Activated naive CD4-positive, alpha-beta T cell treated with Interleukin-2 at 50 U/mL for 16 hours (primary cell): Measurements from ENCODE around the gene INIP.

Experiments used
- DNase-seq: peaks from one replicate; pipeline ENCODE4 v3.0.0-alpha.2; 2020

The INIP gene

DNA sequence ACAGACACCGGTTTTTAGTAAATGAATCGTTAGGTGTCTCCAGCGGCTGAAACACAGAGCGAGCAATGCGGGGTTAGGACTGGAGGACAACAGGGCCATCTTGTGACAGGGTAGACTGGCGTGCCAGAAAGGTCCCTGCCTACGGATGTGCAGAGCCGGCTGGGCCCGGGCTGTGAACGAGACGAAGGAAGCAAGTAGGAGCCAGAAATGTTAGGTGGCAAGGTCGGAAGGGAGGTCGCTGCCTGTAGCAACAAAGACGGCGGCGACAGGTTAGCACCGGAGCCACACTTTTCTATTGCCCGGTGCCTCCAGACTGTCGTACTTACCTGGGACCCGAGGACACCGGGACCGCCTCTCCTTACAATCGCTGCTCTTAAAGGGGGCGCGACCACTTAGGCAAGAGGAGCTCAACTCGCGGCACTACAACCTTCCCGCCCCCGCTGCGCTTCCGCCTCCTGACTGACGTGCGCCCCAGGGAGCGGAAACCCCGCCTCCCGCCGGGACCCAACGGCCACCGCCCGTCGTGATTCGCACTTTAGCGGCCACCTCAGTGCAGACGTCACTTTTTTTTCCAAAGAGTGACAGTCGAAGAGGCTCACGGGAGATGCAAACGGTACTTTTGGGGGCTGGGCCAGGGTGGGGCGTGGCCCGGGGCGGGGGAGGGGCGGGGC, at the start of gene INIP:
Gene INIP (minus strand): TSS at position 457 of the 671 bp plus-strand sequence. CDS start 1,632 bp downstream, outside the sequence.
- peak; percentile 98 for DNase-seq

GRCh38 chr9:112765281-112765680, 47.4 kb upstream of the INIP start:
- no peak for DNase-seq

GRCh38 chr9:112764837-112765236, 46.9 kb upstream of the INIP start:
- no peak for DNase-seq

DNA sequence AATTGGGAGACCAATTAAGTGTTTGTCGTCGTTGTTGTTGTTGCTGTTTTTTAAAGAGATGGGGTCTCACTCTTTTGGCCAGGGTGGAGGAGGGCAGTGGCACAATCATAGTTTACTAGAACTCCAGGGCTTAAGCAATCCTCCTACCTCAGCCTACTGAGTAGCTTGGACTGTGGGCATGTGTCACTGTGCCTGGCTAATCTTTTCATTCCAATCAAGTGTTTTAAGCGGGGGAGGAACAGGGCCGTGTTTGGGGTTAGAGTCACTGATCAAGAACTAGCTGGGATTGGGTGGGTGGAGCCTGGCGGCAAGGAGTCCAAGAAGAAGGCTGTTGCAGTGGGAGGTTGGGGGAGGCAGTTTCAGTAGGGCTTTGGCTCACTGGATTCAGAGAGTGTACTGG, 46.4 kb upstream of the INIP start:
- DNase-seq: no peak

GRCh38 chr9:112762726-112763518, 45.0 kb upstream of the INIP start:
- DNase-seq: no peak

DNA sequence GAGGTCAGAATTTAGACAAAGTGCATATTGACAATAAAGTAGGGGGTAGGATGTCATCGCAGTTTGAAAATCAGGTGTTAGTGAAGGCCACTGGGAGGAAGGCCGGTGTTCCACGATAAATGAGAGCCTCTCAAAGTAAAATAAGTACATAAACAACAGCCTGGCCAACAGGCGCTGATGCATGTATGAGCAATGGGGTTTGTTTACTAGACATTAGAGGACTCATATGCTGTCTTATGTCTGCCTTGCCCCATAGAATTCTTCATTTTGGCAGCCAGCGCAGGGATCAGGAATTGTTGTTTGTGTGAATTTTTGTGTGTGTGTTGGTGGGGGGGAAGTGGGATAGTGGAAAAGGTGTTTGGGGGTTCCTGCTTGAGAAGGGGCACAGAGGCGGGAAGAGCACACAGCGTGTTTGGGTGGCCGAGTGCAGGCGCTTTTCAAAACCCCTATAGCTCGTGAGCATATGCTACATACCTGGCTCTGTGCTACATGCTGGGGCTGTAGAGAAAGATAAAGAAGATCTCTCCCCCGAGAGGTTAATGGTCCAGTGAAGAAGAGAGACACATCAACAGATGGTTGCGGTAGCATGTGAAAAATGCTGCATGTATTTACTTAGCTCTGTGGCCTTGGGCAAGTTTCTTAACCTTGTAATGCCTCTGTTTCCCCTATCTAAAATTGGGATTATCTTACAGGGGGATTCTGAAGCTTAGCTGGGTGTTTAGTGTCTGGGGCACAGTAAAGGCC, 44.2 kb upstream of the INIP start:
- DNase-seq: no peak

DNA sequence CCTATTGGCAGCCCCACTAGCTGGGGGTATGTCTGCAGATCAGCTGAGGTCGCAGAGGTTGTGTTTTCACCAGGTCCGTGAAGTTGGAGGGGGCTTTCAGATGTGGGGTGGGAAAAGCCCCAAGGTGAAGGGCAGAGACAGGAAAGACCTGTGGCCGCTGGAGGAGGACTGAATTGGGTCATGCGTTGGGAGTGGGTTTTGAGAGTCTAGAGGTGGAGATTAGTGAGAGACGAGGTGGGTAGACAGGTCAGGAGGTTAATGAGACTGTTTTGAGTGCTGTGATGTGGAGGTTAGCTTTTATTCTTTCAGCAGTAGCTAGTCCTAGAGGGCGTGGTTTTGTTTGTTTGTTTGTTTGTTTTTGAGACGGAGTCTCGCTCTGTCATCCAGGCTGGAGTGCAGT, 42.9 kb upstream of the INIP start:
- DNase-seq: no peak

DNA sequence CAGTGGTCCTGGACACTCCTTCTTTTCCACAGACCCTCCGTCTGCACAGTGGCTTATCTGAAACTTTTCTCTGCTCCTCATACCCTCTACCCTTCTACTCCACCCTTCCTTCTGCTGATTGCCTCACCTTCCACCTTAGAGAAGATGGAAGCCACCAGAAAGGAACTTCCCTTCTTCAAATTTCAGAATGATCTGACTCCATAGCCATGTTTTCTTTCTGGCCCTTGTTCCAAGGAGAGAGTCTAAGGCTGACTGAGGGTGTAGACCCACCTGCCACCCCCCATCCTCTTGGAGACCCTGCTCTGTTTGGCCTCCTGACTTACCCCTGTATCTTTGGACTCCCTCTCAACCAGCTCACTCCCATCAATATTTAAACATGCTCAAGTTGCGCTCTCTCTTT, 40.0 kb upstream of the INIP start:
- DNase-seq: no peak

DNA sequence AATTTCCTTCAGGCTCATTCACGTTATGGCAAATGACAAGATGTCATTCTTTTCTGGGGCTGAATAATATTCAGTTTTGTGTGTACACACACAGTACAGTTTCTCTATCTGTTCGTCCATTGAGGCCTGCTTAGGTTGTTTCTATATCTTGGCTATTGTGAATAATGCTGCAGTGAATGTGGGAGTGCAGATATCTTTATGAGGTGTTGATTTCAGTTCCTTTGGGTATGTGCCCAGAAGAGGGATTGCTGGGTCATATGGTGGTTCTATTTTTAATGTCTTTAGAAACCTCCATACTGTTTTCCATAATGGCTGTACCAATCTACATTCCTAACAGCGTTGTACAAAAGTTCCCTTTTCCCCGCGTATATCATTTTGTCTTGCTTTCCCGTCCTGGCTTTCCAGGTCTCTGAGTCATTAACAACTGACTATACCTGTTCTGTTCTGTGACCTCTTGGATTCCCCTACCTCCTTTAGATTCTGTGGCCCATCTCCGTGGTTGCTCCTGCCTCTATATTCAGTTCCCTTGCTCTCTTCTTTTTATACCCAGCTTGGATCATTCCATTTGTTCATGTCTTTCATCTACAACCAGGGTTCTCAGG, 39.5 kb upstream of the INIP start:
- no peak for DNase-seq

DNA sequence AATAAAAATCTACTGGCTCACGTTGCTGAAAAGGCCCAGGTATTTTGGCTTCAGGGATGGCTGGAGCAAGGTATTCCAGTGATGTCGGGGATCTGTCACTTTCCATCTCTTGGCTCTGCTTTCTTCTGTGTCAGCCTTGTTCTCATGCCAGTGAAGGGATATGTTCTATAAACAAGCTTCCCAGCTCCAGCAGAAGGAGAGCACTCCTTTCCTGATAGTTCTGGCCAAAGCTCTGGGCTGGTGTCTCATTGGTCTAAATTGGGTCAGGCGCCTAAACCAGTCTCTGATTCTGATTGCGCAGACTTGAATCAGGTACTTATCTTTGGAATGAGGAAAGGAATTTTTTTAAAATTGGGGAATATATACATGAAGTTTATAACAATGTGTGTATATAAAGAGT, 37.8 kb upstream of the INIP start:
- DNase-seq: no peak

- DNase-seq: no peak
Measured at GRCh38 chr9:112755016-112755427, 37.1 kb upstream of the INIP start.

DNA sequence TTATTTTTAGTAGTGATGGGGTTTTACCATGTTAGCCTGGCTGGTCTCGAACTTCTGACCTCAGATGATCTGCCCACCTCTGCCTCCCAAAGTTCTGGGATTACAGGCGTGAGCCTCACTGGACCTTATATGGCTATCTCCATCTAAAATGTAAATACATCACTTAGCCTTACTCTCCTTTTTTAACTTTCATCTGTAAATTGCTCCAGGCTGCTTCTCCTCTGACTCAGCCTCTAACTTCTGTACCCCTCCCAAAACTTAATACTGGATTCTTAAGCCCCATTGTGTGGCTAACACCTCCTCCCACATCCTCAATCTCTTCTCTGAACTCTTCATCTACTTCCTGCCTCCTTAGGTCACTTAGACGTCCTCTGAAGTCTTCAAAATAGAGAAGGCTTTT, 36.7 kb upstream of the INIP start:
- no peak for DNase-seq

GRCh38 chr9:112753725-112754124, 35.8 kb upstream of the INIP start:
- DNase-seq: no peak

- no peak for DNase-seq
Measured at GRCh38 chr9:112752334-112753125, 34.6 kb upstream of the INIP start.

DNA sequence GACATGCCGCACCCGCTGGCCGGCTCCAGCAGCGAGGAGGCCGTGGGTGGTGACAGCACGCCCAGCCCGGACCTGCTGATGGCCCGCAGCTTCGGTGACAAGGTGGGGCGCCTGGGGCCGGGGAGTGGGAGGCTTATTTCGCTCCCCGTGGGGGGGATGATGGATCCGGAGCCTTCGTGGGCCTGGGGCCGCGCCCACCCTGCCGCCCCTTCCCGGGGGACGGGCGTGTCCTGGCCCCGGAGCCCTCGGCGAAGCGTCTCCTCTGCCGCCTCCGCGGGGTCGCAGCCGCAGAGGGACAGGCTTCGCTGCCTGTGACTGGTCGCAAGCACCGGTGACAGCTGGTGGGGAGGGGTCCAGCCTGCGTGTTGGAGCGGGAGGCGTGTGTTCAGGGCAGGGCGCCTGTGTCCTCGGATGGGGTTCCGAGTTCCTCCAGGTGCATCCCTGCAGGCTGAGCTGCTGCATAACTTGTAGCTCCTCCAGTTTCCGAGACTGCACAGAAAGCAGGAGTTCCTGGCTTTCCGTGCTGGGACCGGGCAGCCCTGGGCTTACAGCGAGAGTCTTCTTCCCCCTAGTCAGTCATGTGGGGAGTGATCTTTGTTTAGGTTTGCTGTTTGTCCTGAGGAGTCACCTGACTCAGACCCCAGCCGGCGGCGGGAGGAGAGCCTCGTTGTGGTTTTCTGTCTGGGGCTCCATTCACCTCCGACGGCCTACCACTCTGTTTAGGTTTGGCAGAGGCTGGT, 33.3 kb upstream of the INIP start:
- peak; percentile 43 for DNase-seq

- no peak for DNase-seq
Measured at GRCh38 chr9:112750764-112751055, 32.8 kb upstream of the INIP start.

DNA sequence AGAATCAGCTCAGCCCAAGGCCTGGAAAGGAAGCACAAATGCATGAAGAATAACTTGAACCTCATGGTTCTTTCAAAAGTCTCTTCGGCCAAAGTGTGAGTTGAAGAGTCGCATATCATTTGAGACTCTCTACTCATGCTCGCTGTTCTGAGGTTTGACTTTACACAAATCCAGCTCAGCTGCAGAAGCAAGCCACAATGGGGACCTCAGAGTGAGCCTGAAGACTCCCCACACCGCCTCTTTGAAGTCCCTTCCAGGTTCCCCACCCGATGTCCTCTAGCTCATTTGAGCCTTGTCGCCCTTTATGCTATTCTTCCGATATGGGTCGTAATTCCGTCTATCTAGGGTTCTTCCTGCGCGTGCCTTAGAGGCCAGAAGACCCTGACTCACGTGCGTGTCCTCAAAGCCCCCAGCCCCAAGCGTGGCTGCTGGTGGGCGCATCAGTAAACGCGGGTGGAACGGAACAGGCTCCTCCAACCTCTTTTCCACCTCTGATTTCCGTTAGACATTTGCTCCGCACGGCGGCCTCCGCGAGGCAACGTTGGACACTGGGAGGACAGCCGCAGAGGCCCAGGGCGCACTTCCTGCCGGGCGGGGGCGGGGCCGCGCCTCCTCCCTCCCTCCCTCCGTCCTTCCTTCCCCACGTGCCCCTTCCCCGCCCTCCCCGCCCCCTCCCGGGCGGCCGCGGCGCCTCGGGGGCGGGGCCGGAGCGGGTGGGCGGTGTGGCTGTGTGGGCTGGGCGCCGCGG, 32.3 kb upstream of the INIP start, which contains the start of gene SNX30:
Gene SNX30 (plus strand): TSS at position 745 of the 748 bp plus-strand sequence. CDS start 242 bp downstream, outside the sequence.
- DNase-seq: peak; percentile 74

GRCh38 chr9:112747094-112747493, 29.2 kb upstream of the INIP start:
- no peak for DNase-seq

GRCh38 chr9:112744177-112744576, 26.3 kb upstream of the INIP start:
- DNase-seq: no peak

DNA sequence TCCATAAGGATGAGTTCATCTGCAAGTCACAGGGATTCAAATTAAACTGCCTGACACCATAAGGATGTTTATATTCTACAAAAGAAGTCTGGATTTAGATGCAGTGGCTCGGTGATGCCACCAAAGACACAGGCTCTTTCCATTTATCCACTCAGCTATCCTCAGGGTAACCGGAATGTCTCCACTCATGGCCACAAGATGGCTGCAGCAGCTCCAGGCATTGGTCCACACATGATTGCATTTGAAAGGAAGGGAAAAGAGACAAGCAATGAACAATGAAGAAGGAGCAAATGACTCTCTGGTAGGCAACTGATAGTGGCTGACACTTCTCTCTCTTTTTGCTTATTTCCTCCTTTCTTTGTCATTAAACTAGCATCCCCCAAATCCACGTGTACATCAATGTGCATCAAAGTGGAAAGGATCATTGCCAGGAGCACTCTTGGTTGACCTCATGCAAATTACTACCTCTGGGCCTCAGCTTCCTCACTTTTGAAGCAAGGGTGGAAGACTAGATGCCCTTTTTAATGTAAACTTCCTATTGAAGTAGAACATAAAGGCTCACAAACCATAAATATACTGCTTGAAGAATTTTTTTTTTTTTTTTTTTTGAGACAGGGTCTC, 25.4 kb upstream of the INIP start:
- no peak for DNase-seq

GRCh38 chr9:112734892-112735291, 17.0 kb upstream of the INIP start:
- DNase-seq: no peak
